Testis (tissue), 2 donors: ENCODE results near the gene KRT13.

Experiments used
- POLR2A ChIP-seq: fragments of 450-650 bp; IDR thresholded peaks from one replicate; pipeline ENCODE4 v1.6.1; 2017; ENCODE audit warnings: antibody characterized with exemption, mild to moderate bottlenecking, moderate library complexity
- TF ChIP-seq, protein P1 (sequence below), 3 experiments: fragments of 450-650 bp in 2 of 3; fragments of 200-600 bp in 1 of 3; sonication (generic) in 1 of 3; IDR thresholded peaks; one replicate each; pipeline ENCODE4 v1.5.1; 2016 to 2019; ENCODE audit warnings: antibody characterized with exemption in 3 of 3, mild to moderate bottlenecking in 2 of 3, moderate library complexity in 1 of 3

DNA sequence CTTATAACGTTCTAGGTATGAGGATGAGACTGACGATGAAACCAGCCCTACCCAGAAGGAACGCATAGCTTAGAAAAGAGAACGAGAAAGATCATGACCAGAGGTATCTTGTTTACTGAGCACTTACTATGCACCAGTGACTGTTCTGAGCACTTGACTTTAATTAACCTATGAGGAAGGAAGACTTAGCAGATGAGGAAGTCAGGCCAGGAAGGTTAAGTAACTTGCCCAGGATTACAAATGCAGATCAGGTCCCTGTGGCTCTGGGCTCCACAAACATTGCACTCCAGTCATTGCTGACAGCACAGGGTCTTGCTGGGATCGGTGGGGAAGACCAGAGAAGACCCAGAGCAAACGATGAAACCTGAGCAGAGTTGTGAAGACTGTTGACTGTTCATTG lies 7.1 kb downstream of the KRT13 start:
- no peak for TF ChIP-seq POLR2A
- TF ChIP-seq, protein P1, sequence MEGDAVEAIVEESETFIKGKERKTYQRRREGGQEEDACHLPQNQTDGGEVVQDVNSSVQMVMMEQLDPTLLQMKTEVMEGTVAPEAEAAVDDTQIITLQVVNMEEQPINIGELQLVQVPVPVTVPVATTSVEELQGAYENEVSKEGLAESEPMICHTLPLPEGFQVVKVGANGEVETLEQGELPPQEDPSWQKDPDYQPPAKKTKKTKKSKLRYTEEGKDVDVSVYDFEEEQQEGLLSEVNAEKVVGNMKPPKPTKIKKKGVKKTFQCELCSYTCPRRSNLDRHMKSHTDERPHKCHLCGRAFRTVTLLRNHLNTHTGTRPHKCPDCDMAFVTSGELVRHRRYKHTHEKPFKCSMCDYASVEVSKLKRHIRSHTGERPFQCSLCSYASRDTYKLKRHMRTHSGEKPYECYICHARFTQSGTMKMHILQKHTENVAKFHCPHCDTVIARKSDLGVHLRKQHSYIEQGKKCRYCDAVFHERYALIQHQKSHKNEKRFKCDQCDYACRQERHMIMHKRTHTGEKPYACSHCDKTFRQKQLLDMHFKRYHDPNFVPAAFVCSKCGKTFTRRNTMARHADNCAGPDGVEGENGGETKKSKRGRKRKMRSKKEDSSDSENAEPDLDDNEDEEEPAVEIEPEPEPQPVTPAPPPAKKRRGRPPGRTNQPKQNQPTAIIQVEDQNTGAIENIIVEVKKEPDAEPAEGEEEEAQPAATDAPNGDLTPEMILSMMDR (IDR thresholded peaks at IDR 0.05): no peak
